ENCODE results near the gene SLC30A4. TPM values are rescaled to one million over a fixed set of nuclear protein-coding genes. Genes with fewer than 3 reads are reported as not detected.

Gene SLC30A4
- total RNA-seq, 2 donors from 2014 or later: 0.53 to 1.2 TPM

DNA sequence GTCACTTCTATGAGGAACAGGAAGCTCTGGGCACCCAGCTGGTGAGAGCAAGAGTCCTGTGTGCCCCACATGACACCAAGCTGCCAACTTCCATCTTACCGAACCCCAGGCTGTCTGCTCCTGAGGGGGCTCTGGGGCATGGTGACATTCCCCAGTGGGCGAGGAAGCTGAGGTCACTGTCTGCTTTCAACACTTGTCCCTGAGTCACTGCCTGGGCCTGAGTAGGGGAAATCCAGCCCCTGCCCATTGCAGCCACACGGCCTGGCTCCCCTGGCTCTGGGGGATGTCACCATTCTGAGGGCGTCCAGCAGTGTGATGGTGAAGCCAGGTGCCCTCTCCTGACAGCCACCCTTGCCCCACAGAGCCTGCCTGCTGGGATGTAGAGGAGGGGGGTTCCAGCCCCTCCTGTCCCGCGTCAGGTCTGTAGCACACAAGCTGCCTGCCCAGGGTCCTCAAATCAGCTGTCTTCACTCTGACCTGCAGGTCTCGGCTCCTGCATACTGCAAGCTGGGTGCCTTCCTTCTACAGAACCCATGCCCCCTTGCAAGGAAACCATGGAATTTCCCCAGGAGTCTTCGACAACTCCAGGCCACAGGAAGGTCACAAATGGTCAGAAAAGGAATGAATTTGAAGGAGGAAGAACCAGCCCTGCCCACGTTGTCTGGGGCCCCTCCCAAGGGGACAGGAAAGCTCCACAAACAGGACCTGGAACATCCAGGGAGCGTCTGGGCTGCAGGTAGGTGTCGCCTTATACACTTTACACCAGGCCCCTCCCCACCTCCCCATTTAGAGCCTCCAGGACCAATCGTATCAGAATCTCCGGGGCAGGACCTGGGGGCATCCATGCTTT is 74.3 kb downstream of the SLC30A4 start:
- H3K27me3 ChIP-seq (ENCODE audit: control insufficient read depth, insufficient read depth, low read length, poor library complexity, severe bottlenecking): no peaks in the 10 kb centered on the region
- DNase-seq: no peak
- no peak overlapping the region for H3K9ac ChIP-seq (ENCODE audit: extremely low read depth, low read length, poor library complexity, severe bottlenecking)
- no peak overlapping the region for H3K27ac ChIP-seq (ENCODE audit: low read depth, low read length)
- Mint-ChIP-seq H3K36me3 (ENCODE audit: low read depth) (peaks cover 2% of the 10 kb centered on the region), H3K27me3 (ENCODE audit: insufficient read depth) (peaks cover 32% of the 10 kb centered on the region), H3K27ac (no peak overlapping the region), H3K4me3 (no peak overlapping the region), H3K9me3 (peaks cover 24% of the 10 kb centered on the region), H3K4me1 (peaks cover 2% of the 10 kb centered on the region)
- peaks cover 12% of the 10 kb centered on the region for H3K9me3 ChIP-seq (ENCODE audit: control insufficient read depth, low read length)
- TF ChIP-seq, protein P1, sequence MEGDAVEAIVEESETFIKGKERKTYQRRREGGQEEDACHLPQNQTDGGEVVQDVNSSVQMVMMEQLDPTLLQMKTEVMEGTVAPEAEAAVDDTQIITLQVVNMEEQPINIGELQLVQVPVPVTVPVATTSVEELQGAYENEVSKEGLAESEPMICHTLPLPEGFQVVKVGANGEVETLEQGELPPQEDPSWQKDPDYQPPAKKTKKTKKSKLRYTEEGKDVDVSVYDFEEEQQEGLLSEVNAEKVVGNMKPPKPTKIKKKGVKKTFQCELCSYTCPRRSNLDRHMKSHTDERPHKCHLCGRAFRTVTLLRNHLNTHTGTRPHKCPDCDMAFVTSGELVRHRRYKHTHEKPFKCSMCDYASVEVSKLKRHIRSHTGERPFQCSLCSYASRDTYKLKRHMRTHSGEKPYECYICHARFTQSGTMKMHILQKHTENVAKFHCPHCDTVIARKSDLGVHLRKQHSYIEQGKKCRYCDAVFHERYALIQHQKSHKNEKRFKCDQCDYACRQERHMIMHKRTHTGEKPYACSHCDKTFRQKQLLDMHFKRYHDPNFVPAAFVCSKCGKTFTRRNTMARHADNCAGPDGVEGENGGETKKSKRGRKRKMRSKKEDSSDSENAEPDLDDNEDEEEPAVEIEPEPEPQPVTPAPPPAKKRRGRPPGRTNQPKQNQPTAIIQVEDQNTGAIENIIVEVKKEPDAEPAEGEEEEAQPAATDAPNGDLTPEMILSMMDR (conservative IDR thresholded peaks at IDR 0.05): no peak
- no peak overlapping the region for H3K4me3 ChIP-seq (ENCODE audit: low read length)
- H3K4me1 ChIP-seq (ENCODE audit: control insufficient read depth, insufficient read depth, low read length): no peaks in the 10 kb centered on the region
- 68 to 82% methylated on average over 4 to 13 of the region's 13 CpGs for WGBS, 2 experiments (ENCODE audit: insufficient coverage in 1 of 2, insufficient read length in 1 of 2)
- H3K36me3 ChIP-seq (ENCODE audit: control insufficient read depth, insufficient read depth, low read length): no peaks in the 10 kb centered on the region

DNA sequence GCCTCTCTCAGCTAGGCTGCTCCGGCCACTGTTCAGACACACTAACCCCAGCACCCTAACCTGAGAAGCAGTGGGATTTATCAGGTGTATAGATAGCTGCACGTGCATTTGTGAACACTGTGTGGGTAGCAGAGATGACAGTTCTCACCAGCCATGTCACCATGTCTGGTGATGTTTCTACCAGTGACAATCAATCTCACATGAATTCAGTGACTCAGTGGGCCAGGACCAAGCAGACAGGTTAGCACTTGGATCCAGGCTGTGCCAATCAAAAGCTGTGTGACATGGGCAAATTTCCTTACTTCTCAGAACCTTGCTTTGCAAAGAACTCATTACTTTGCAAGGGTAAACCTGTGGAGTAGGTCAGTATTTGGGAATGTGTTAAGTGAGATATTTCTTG is 78.9 kb downstream of the SLC30A4 start:
- no peak overlapping the region for H3K27ac Mint-ChIP-seq
- Histone ChIP-seq H3K27ac (ENCODE audit: low read depth, low read length) (no peak overlapping the region), H3K27me3 (ENCODE audit: control insufficient read depth, insufficient read depth, low read length, poor library complexity, severe bottlenecking) (no peaks in the 10 kb centered on the region), H3K4me1 (ENCODE audit: control insufficient read depth, insufficient read depth, low read length) (no peaks in the 10 kb centered on the region), H3K9ac (ENCODE audit: extremely low read depth, low read length, poor library complexity, severe bottlenecking) (no peak overlapping the region), H3K4me3 (ENCODE audit: low read length) (no peak overlapping the region), H3K9me3 (ENCODE audit: control insufficient read depth, low read length) (no peaks in the 10 kb centered on the region), H3K36me3 (ENCODE audit: control insufficient read depth, insufficient read depth, low read length) (no peaks in the 10 kb centered on the region)
- TF ChIP-seq, protein P1 (conservative IDR thresholded peaks at IDR 0.05): no peak
- H3K27me3 Mint-ChIP-seq (ENCODE audit: insufficient read depth): peaks cover 36% of the 10 kb centered on the region
- no peak overlapping the region for H3K4me3 Mint-ChIP-seq
- DNase-seq: no peak
- WGBS, 2 experiments (ENCODE audit: insufficient coverage in 1 of 2, insufficient read length in 1 of 2): 93 to 94% methylated on average over 2 of the region's 2 CpGs
- no peaks in the 10 kb centered on the region for H3K36me3 Mint-ChIP-seq (ENCODE audit: low read depth)
- no peaks in the 10 kb centered on the region for H3K4me1 Mint-ChIP-seq
- no peaks in the 10 kb centered on the region for H3K9me3 Mint-ChIP-seq

DNA sequence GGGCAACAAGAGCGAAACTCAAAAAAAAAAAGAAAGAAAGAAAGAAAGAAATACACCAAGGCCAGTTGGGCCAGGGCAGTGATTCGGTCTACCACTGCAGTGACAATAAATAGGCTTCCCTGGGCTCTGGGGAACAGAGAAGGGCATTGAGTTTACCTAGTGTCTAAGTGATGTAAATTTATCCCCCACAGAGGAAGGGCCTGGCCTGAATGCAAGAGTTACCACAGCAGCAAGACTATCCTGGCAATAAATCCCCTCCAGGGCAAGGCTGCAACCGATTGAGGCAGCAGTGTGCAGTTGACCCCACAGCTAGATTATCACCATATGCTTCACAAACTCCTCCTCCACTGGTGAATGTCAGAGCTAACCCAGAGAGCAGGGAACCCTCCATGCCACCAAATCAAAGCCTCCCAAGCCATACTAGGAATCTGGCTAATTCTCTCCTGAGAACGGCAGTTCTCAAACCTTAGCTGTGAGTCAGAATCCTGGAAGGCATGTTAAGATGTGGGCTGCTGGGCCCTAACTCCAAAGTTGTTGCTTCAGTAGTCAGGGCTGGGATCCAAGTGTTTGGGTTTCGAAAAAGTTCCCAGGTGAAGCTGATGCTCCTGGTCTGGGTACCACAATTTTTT is 79.9 kb downstream of the SLC30A4 start:
- H3K4me3 ChIP-seq (ENCODE audit: low read length): no peak overlapping the region
- no peaks in the 10 kb centered on the region for H3K9me3 Mint-ChIP-seq
- H3K9me3 ChIP-seq (ENCODE audit: control insufficient read depth, low read length): no peaks in the 10 kb centered on the region
- no peak overlapping the region for H3K9ac ChIP-seq (ENCODE audit: extremely low read depth, low read length, poor library complexity, severe bottlenecking)
- H3K4me3 Mint-ChIP-seq: no peak overlapping the region
- DNase-seq: no peak
- TF ChIP-seq, protein P1 (conservative IDR thresholded peaks at IDR 0.05): no peak
- H3K36me3 Mint-ChIP-seq (ENCODE audit: low read depth): no peaks in the 10 kb centered on the region
- 54 to 86% methylated on average over 2 to 5 of the region's 5 CpGs for WGBS, 2 experiments (ENCODE audit: insufficient coverage in 1 of 2, insufficient read length in 1 of 2)
- H3K4me1 Mint-ChIP-seq: no peaks in the 10 kb centered on the region
- no peaks in the 10 kb centered on the region for H3K27me3 ChIP-seq (ENCODE audit: control insufficient read depth, insufficient read depth, low read length, poor library complexity, severe bottlenecking)
- H3K27me3 Mint-ChIP-seq (ENCODE audit: insufficient read depth): peaks cover 42% of the 10 kb centered on the region
- H3K36me3 ChIP-seq (ENCODE audit: control insufficient read depth, insufficient read depth, low read length): no peaks in the 10 kb centered on the region
- no peaks in the 10 kb centered on the region for H3K4me1 ChIP-seq (ENCODE audit: control insufficient read depth, insufficient read depth, low read length)
- H3K27ac Mint-ChIP-seq: no peak overlapping the region
- no peak overlapping the region for H3K27ac ChIP-seq (ENCODE audit: low read depth, low read length)
